Hypothalamus (tissue), 51 donors: ENCODE measurements around the gene SORBS2.

Experiments
- DNase-seq, 51 donors: peaks; one replicate each; lab custom pipeline; 2025; lab: John Stamatoyannopoulos, UW

Gene SORBS2

GRCh38 chr4:185778307-185778706, 33.7 kb downstream of the SORBS2 start:
- DNase-seq = no peak

GRCh38 chr4:185775792-185776555, 36.0 kb downstream of the SORBS2 start:
- DNase-seq = no peak

- peak in 2 of 51 donors; percentile 5 to 11 for DNase-seq
These were observed 36.9 kb downstream of the SORBS2 start for GRCh38 chr4:185774845-185775680.

GRCh38 chr4:185774131-185774653, 37.8 kb downstream of the SORBS2 start:
- DNase-seq = no peak

GRCh38 chr4:185773419-185773818, 38.6 kb downstream of the SORBS2 start:
- DNase-seq = peak in 1 of 51 donors; percentile 2

- DNase-seq = no peak
These were observed 39.5 kb downstream of the SORBS2 start for GRCh38 chr4:185772391-185773093.

GRCh38 chr4:185771711-185772390, 40.1 kb downstream of the SORBS2 start:
- DNase-seq = no peak

- DNase-seq = no peak
These were observed 44.5 kb downstream of the SORBS2 start for GRCh38 chr4:185767528-185767927.

GRCh38 chr4:185764876-185765275, 47.1 kb downstream of the SORBS2 start:
- no peak for DNase-seq

GRCh38 chr4:185761352-185762235, 50.4 kb downstream of the SORBS2 start:
- no peak for DNase-seq

GRCh38 chr4:185758807-185759206, 53.2 kb downstream of the SORBS2 start:
- DNase-seq = no peak

- DNase-seq = no peak
These were observed 56.5 kb downstream of the SORBS2 start for GRCh38 chr4:185755451-185755850.

- DNase-seq = no peak
These were observed 57.0 kb downstream of the SORBS2 start for GRCh38 chr4:185754961-185755360.

- DNase-seq = no peak
These were observed 59.1 kb downstream of the SORBS2 start for GRCh38 chr4:185752872-185753271.

- no peak for DNase-seq
These were observed 62.1 kb downstream of the SORBS2 start for GRCh38 chr4:185749858-185750257.

GRCh38 chr4:185748901-185749390, 63.0 kb downstream of the SORBS2 start:
- no peak for DNase-seq

- DNase-seq = no peak
These were observed 66.1 kb downstream of the SORBS2 start for GRCh38 chr4:185745891-185746290.

GRCh38 chr4:185744946-185745345, 67.0 kb downstream of the SORBS2 start:
- DNase-seq = no peak

GRCh38 chr4:185744488-185744862, 67.5 kb downstream of the SORBS2 start:
- DNase-seq = no peak
